ENCODE data around the gene PTPRD. TPM values are rescaled to one million over a fixed set of nuclear protein-coding genes. Genes with fewer than 3 reads are reported as not detected.

PTPRD gene
- total RNA-seq, 2 donors from 2014 or later = 60.1 to 75.7 TPM

DNA sequence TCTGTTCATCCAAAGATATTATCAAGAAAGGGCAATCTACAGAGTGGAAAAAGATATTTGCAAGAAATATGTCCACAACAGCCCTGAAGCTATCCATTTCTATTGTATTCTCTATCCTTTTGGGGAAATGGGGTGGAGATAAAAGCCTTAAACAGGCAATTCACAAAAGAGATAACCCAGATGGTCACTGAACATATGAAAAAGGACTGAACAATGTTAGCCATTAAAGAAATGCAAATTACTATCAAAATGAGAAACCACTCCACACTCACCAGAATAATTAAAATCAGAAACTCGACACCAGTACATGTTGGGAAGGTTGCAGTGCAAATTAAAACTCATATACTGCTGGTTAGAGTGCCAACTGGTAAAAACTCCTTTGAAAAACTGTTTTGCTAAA is 1858.1 kb downstream of the PTPRD start:
- intact Hi-C loops (cut with DNase I) = no loop called here
- H3K9me3 ChIP-seq = no peaks in the 10 kb centered on the region
- no peak for DNase-seq

GRCh38 chr9:8751406-8751930 is 1861.3 kb downstream of the PTPRD start:
- no peak overlapping the region for H3K27ac ChIP-seq
- H3K4me3 ChIP-seq = no peak overlapping the region
- H3K9ac ChIP-seq (ENCODE audit: low read depth in 2 of 2, low read length in 2 of 2) = no peak overlapping the region
- no peak for DNase-seq
- TF ChIP-seq, protein P1, sequence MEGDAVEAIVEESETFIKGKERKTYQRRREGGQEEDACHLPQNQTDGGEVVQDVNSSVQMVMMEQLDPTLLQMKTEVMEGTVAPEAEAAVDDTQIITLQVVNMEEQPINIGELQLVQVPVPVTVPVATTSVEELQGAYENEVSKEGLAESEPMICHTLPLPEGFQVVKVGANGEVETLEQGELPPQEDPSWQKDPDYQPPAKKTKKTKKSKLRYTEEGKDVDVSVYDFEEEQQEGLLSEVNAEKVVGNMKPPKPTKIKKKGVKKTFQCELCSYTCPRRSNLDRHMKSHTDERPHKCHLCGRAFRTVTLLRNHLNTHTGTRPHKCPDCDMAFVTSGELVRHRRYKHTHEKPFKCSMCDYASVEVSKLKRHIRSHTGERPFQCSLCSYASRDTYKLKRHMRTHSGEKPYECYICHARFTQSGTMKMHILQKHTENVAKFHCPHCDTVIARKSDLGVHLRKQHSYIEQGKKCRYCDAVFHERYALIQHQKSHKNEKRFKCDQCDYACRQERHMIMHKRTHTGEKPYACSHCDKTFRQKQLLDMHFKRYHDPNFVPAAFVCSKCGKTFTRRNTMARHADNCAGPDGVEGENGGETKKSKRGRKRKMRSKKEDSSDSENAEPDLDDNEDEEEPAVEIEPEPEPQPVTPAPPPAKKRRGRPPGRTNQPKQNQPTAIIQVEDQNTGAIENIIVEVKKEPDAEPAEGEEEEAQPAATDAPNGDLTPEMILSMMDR (IDR thresholded peaks at IDR 0.05) = no peak
- intact Hi-C loops (cut with DNase I) = no loop called here
- no peaks in the 10 kb centered on the region for H3K27me3 ChIP-seq
- H3K36me3 ChIP-seq = no peaks in the 10 kb centered on the region
- no peaks in the 10 kb centered on the region for H3K9me3 ChIP-seq
- H3K4me1 ChIP-seq = no peaks in the 10 kb centered on the region

More for the DNA sequence above, 1858.1 kb downstream of the PTPRD start:
- Histone ChIP-seq H3K9ac (ENCODE audit: low read depth in 2 of 2, low read length in 2 of 2) (no peak overlapping the region), H3K4me3 (no peak overlapping the region), H3K27me3 (no peaks in the 10 kb centered on the region), H3K36me3 (no peaks in the 10 kb centered on the region), H3K4me1 (no peaks in the 10 kb centered on the region), H3K27ac (no peak overlapping the region)
- TF ChIP-seq, protein P1 (IDR thresholded peaks at IDR 0.05) = no peak

DNA sequence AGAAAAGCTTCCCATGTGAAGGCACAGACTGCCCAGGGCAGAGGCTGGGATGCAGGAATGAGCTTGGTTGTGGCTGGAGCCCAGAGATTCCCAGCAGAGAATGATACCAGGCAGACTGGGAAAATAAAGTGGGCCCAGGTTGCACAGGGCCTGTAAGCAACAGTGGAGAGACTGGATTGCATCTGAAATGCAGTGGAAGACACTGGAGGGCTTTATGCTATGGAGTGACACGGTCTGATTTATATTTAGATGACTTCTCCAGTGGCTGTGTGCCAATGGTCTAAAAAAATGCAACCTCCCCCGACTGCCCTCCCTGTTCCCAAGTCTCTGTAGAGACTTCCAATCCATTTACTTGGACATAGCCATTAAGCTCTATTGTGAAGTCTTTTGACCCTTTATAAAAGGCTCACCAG is 1862.2 kb downstream of the PTPRD start:
- H3K27me3 ChIP-seq = no peaks in the 10 kb centered on the region
- H3K27ac ChIP-seq = no peak overlapping the region
- H3K4me1 ChIP-seq = no peaks in the 10 kb centered on the region
- H3K4me3 ChIP-seq = no peak overlapping the region
- no peak overlapping the region for H3K9ac ChIP-seq (ENCODE audit: low read depth in 2 of 2, low read length in 2 of 2)
- TF ChIP-seq, protein P1 (IDR thresholded peaks at IDR 0.05) = no peak
- DNase-seq = no peak
- no peaks in the 10 kb centered on the region for H3K36me3 ChIP-seq
- intact Hi-C loops (cut with DNase I) = no loop called here
- no peaks in the 10 kb centered on the region for H3K9me3 ChIP-seq

- H3K9ac ChIP-seq (ENCODE audit: low read depth in 2 of 2, low read length in 2 of 2) = no peak overlapping the region
- H3K4me1 ChIP-seq = no peaks in the 10 kb centered on the region
- intact Hi-C loops (cut with DNase I) = no loop called here
- TF ChIP-seq, protein P1 (IDR thresholded peaks at IDR 0.05) = no peak
- H3K9me3 ChIP-seq = no peaks in the 10 kb centered on the region
- DNase-seq = no peak
- H3K36me3 ChIP-seq = no peaks in the 10 kb centered on the region
- H3K27me3 ChIP-seq = no peaks in the 10 kb centered on the region
- no peak overlapping the region for H3K27ac ChIP-seq
- no peak overlapping the region for H3K4me3 ChIP-seq
Observed at GRCh38 chr9:8745347-8745746, 1867.5 kb downstream of the PTPRD start.

- H3K9me3 ChIP-seq = no peaks in the 10 kb centered on the region
- no peak for DNase-seq
- no peak overlapping the region for H3K27ac ChIP-seq
- no peak overlapping the region for H3K9ac ChIP-seq (ENCODE audit: low read depth in 2 of 2, low read length in 2 of 2)
- no peaks in the 10 kb centered on the region for H3K27me3 ChIP-seq
- H3K4me3 ChIP-seq = no peak overlapping the region
- TF ChIP-seq, protein P1 (IDR thresholded peaks at IDR 0.05) = no peak
- H3K36me3 ChIP-seq = no peaks in the 10 kb centered on the region
- intact Hi-C loops (cut with DNase I) = no loop called here
- H3K4me1 ChIP-seq = no peaks in the 10 kb centered on the region
Observed at GRCh38 chr9:8738945-8739344, 1873.9 kb downstream of the PTPRD start.
